GM12892 (cell line): ENCODE results near the gene SYNDIG1L.

Source experiments
- POLR2A ChIP-seq: IDR thresholded peaks from 2 replicates; pipeline ENCODE4 v1.6.1; 2011; ENCODE audit warnings: low read depth, low read length, control low read depth
- POLR2AphosphoS5 ChIP-seq: IDR thresholded peaks from 2 replicates; pipeline ENCODE4 v1.6.1; 2011; ENCODE audit warnings: low read depth, low read length, control low read depth
- TAF1 ChIP-seq: IDR thresholded peaks from 2 replicates; pipeline ENCODE4 v1.6.1; 2011; ENCODE audit warnings: low read depth, mild to moderate bottlenecking, control low read depth, low read length, borderline replicate concordance

DNA sequence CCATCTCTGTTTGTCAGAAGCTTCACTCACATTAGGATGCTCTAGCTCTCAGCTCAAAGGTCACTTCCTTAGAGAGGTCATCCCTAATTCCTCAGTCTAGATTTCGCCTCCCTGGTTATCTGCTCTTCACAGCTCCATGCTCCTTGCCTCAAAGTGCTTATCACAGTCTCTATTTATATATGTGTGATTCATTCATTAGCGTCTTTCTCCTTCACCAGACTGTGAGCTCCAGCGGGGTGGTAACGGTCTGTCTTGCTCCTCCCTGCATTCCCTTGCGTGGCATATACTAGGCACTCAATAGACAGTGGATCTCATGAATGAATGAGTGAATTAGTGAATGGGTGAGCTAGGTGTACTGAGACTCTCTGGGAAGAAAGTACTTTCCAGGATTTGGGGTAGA, 6.9 kb downstream of the SYNDIG1L start:
- TF ChIP-seq POLR2AphosphoS5 (no peak), POLR2A (no peak), TAF1 (no peak)
